ENCODE results near the gene ROCK1.

ROCK1 gene

GRCh38 chr18:21064347-21064746, 47.3 kb downstream of the ROCK1 start:
- H2AFZ ChIP-seq (ENCODE audit: low read depth, low read length, severe bottlenecking) = no peak overlapping the region
- H3K27me3 ChIP-seq (ENCODE audit: low read length) = no peaks in the 10 kb centered on the region
- no peaks in the 10 kb centered on the region for H3K9me3 ChIP-seq (ENCODE audit: insufficient read depth, low read length)
- H3K9me2 ChIP-seq (replicated peaks; ENCODE audit: insufficient read depth, low read length) = no peaks in the 10 kb centered on the region
- TF ChIP-seq CTCF (IDR thresholded peaks at IDR 0.05; ENCODE audit: insufficient read depth, low read length, poor library complexity, severe bottlenecking) = no peak
- no peak for TF ChIP-seq EZH2phosphoT487 (conservative IDR thresholded peaks at IDR 0.05; ENCODE audit: low read length)
- H3K36me3 ChIP-seq (ENCODE audit: low read length) = peaks cover 9% of the 10 kb centered on the region; the same call in 1 of the 2 replicates
- no peak overlapping the region for H3K4me2 ChIP-seq (ENCODE audit: low read depth, low read length, poor library complexity, severe bottlenecking)
- H3F3A ChIP-seq (ENCODE audit: insufficient read depth) = no peaks in the 10 kb centered on the region
- peaks cover 4% of the 10 kb centered on the region; the same call in 1 of the 2 replicates for H4K20me1 ChIP-seq (ENCODE audit: low read depth, low read length)
- peaks cover 51% of the 10 kb centered on the region for H3K79me2 ChIP-seq (ENCODE audit: insufficient read depth, low read length)
- no peak overlapping the region for H3K4me3 ChIP-seq (ENCODE audit: insufficient read depth, low read length, poor library complexity, severe bottlenecking)
- H3K9ac ChIP-seq (ENCODE audit: low read length) = no peak overlapping the region
- no peak overlapping the region for H3K27ac ChIP-seq (ENCODE audit: low read depth, low read length)

GRCh38 chr18:21063011-21063410, 48.6 kb downstream of the ROCK1 start:
- Histone ChIP-seq H3K27ac (ENCODE audit: low read depth, low read length) (no peak overlapping the region), H3K4me3 (ENCODE audit: insufficient read depth, low read length, poor library complexity, severe bottlenecking) (no peak overlapping the region), H3K9ac (ENCODE audit: low read length) (no peak overlapping the region), H3K4me2 (ENCODE audit: low read depth, low read length, poor library complexity, severe bottlenecking) (no peak overlapping the region), H3K27me3 (ENCODE audit: low read length) (no peaks in the 10 kb centered on the region), H3K9me2 (replicated peaks; ENCODE audit: insufficient read depth, low read length) (no peaks in the 10 kb centered on the region), H4K20me1 (ENCODE audit: low read depth, low read length) (0 out of 2 replicates have a peak, but pooled peaks cover 8% of the 10 kb centered on the region), H3K79me2 (ENCODE audit: insufficient read depth, low read length) (peaks cover 58% of the 10 kb centered on the region), H3F3A (ENCODE audit: insufficient read depth) (no peaks in the 10 kb centered on the region), H3K9me3 (ENCODE audit: insufficient read depth, low read length) (no peaks in the 10 kb centered on the region), H2AFZ (ENCODE audit: low read depth, low read length, severe bottlenecking) (no peak overlapping the region), H3K36me3 (ENCODE audit: low read length) (no peaks in the 10 kb centered on the region)
- TF ChIP-seq CTCF (IDR thresholded peaks at IDR 0.05; ENCODE audit: insufficient read depth, low read length, poor library complexity, severe bottlenecking) (no peak), EZH2phosphoT487 (conservative IDR thresholded peaks at IDR 0.05; ENCODE audit: low read length) (no peak)

GRCh38 chr18:21057112-21057511, 54.5 kb downstream of the ROCK1 start:
- no peak overlapping the region for H3K27ac ChIP-seq (ENCODE audit: low read depth, low read length)
- no peak overlapping the region for H3K4me3 ChIP-seq (ENCODE audit: insufficient read depth, low read length, poor library complexity, severe bottlenecking)
- no peaks in the 10 kb centered on the region for H3K36me3 ChIP-seq (ENCODE audit: low read length)
- no peak overlapping the region for H3K9ac ChIP-seq (ENCODE audit: low read length)
- H3K9me3 ChIP-seq (ENCODE audit: insufficient read depth, low read length) = no peaks in the 10 kb centered on the region
- peaks cover 13% of the 10 kb centered on the region; the same call in 1 of the 2 replicates for H4K20me1 ChIP-seq (ENCODE audit: low read depth, low read length)
- H3K27me3 ChIP-seq (ENCODE audit: low read length) = no peaks in the 10 kb centered on the region
- H3K9me2 ChIP-seq (replicated peaks; ENCODE audit: insufficient read depth, low read length) = no peaks in the 10 kb centered on the region
- H2AFZ ChIP-seq (ENCODE audit: low read depth, low read length, severe bottlenecking) = no peak overlapping the region
- peaks cover 81% of the 10 kb centered on the region for H3K79me2 ChIP-seq (ENCODE audit: insufficient read depth, low read length)
- no peak for TF ChIP-seq CTCF (IDR thresholded peaks at IDR 0.05; ENCODE audit: insufficient read depth, low read length, poor library complexity, severe bottlenecking)
- TF ChIP-seq EZH2phosphoT487 (conservative IDR thresholded peaks at IDR 0.05; ENCODE audit: low read length) = no peak
- H3F3A ChIP-seq (ENCODE audit: insufficient read depth) = no peaks in the 10 kb centered on the region
- H3K4me2 ChIP-seq (ENCODE audit: low read depth, low read length, poor library complexity, severe bottlenecking) = no peak overlapping the region

All from SU-DHL-6 (cell line).